ENCODE measurements around the gene KTN1.

DNA sequence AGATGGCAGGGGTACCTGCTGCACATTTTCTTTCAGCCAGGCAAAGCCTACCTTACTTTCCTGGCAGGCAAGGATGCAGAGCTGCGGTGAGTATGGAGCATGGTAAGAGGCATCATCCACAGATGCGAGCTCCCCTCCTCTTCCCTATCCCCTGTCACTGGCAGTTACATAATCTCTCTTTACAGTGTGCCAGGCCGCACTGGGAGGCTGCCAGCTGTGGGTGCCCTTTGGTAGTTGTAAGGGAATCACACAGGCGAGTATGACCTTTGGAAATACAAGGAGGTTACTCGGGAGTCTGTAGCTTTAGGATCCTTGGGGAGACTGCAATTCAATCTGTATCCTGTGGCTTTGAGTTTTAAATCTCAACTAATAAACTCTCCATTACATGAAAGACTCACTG, 132.5 kb downstream of the KTN1 start:
- TF ChIP-seq TP53 (CRISPR knock-in tag; IDR thresholded peaks at IDR 0.05), result no peak
- TF ChIP-seq, protein P1, sequence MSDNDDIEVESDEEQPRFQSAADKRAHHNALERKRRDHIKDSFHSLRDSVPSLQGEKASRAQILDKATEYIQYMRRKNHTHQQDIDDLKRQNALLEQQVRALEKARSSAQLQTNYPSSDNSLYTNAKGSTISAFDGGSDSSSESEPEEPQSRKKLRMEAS (CRISPR knock-in tag; IDR thresholded peaks at IDR 0.05), result no peak
